Stimulated activated CD8-positive, alpha-beta memory T cell treated with anti-CD3 and anti-CD28 coated beads, Interleukin-12 subunit alpha, Interleukin-12 subunit beta, amount 100 ng/mL, for 4 hours (primary cell): ENCODE data around the gene FAM83G.
"Not testable (repeated sequence)": the region's sequence is repeated elsewhere in the genome, so short reads cannot be mapped to it uniquely, and the experiment has no call there.

Experiments used
- DNase-seq: peaks from one replicate; pipeline ENCODE4 v3.0.0-alpha.2; 2020; ENCODE audit warnings: low read depth

FAM83G gene

GRCh38 chr17:18950944-18951905 is 53.3 kb downstream of the FAM83G start:
- no peak for DNase-seq

DNA sequence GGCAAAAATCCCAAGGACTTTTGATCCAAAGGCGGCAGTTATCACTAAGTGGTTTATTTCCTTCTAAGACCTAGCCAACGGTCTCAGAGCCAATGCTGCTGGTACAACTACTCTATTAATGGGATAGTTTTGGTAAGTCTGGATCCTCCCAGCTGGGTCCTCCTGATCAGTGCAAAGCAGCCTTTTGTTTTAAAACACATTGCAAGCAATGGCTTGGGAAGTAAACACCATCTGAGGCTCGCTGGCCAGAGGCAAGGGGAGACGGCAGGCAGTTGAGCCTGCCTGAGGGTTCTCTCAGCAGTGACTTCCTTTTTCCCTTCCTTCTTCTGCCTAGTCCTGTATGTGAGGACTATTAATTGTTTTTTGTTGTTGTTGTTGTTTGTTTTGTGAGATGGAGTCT is 54.2 kb downstream of the FAM83G start:
- no peak for DNase-seq

GRCh38 chr17:18949566-18949965 is 55.0 kb downstream of the FAM83G start:
- no peak for DNase-seq

DNA sequence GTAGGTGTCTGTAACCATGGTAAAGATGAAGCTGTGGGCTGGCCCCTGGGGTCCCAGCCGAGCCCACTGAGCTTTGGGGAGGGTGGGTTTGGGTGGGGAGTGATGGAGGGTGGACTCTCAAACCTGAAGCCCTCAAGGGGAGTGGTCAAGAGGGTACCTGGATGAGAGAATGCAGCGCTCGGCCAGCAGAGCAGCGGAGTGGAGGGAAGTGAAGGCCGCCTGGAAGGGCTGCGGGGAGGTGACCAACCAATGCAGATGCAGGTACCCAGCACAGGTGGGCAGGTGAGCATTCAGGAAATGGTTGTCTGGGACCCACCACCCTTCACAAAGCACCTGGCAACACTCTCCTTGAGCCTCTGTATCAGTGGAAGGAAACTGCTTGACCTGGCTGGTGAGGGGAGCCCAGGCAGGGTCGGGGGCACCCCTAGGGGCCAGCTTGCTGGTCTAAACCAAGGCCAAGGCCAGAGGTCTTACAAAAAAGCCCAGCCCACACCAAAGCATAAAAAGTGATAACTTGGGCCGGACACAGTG is 56.0 kb downstream of the FAM83G start:
- DNase-seq, result no peak

DNA sequence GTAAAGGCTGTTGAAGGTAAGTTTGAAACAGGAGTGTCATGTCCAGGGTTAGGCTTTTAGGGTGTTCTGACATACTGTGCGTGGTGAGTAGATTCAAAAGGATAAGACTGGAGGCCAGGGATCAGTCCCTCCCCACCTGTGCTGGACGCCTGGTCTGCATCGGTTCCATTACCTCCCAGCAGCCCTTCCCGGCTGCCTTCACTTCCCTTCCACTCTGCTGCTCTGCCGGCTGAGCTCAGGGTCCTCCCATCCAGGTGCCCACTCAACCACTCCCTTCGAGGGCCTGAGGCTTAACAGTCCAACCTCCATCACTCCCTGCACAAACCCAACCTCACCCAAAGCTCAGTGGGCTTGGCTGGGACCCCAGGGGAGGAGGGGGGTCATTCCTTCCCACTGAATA is 56.7 kb downstream of the FAM83G start:
- no peak for DNase-seq

DNA sequence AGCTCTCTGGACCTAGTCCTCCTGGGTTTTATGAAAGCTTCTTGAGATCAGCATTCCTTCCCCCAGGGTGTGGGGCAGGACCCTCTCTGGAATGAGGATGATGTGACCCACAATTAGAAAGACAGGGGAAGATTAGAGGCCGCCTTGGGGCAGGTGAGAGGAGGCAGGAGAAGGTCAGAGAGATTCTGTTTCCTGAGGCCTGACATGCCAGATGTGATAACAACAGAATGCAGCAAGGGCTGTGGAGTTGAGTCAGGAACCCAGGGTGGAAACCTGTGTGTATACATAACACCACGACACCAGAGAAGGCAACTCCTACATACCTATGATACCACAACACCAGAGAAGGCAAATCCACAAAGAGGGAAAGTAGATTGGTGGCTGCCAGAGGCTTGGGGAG is 58.0 kb downstream of the FAM83G start:
- DNase-seq, result no peak

- no peak for DNase-seq
Observed at GRCh38 chr17:18944646-18945045, 59.9 kb downstream of the FAM83G start.

DNA sequence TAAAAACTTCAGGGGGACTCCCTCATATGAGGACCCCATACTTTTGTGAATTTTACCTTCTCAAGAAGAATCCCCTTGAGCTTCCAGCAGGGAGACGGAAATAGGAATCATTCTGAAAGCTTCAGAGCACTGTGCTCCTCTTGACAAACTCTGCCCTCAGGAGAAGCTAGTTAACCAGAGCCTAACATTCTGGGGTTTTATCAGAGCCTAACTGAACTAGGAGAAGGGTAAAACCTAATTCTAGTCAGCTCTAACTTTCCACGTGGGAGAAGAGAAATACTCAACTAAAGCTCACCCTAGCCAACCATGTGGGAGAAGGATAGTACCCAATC is 65.9 kb downstream of the FAM83G start:
- no peak for DNase-seq

DNA sequence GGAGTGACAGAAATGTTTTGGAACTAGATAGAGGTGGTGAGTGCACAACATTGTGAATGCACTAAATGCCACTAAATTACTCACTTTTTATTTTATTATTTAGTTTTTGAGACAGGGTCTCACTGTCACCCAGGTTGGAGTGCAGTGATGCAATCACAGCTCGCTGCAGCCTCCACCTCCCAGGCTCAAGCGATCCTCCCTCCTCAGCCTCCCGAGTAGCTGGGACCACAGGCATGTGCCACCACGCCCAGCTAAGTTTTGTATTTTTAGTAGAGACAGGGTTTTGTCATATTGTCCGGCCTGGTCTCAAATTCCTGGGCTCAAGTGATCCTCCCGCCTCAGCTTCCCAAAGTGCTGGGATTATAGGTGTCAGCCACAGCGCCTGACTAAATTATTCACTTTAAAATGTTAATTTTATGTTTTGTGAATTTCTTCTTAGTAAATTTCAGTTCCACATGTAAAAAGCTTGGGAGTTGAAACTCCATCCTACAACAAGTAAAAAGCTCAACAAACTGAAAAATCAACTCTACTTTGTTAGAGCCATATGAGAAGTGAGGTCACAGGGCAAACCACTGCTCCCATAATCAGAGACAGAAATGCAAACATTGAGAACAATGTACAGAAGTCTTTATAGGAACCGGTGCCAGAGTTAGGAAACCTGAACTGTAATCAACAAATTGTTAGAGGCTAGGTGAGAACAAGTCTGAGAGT is 66.4 kb downstream of the FAM83G start:
- no peak for DNase-seq

GRCh38 chr17:18933102-18934058 is 71.2 kb downstream of the FAM83G start:
- DNase-seq, result no peak

GRCh38 chr17:18932360-18933055 is 72.1 kb downstream of the FAM83G start:
- DNase-seq, result no peak

DNA sequence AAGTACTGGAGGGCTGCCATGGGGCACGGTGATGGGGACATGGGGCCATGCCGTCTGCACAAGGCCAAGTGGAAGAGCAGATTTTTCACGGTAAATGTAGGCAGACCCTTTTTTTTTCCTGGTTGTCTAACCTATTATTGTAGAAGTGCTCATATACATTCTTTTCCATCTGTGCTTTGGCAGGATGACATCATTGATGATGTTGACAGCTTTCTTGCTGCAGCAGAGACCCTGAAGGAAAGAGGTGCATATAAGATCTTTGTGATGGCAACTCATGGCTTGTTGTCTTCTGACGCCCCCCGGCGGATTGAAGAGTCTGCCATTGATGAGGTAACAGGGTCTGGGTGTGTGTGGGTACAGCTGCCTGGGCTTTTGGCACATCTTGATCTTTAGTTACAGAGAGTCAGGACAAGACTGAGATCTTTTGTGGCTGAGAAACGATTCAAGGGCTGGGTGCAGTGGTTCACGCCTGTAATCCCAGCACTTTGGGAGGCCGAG is 75.9 kb downstream of the FAM83G start:
- no peak for DNase-seq

- DNase-seq, result no peak
Observed at GRCh38 chr17:18925187-18925586, 79.4 kb downstream of the FAM83G start.

DNA sequence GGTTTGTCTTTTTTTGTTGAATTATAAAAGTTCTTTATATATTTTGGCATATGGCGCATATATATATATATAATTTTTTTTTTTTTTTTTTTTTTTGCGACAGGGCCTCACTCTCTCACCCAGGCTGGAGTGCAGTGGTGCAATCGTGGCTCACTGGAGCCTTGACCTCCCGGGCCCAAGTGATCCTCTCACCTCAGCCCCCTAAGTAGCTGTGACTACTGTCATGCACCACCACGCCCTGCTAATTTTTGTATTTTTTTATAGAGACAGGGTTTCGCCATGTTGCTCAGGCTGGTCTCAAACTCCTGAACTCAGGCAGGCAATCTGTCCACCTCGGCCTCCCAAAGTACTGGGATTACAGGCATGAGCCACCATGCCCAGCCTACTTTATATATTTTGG is 82.0 kb downstream of the FAM83G start:
- DNase-seq, result not testable (repeated sequence)

- DNase-seq, result no peak
Observed at GRCh38 chr17:18921912-18922451, 82.6 kb downstream of the FAM83G start.

DNA sequence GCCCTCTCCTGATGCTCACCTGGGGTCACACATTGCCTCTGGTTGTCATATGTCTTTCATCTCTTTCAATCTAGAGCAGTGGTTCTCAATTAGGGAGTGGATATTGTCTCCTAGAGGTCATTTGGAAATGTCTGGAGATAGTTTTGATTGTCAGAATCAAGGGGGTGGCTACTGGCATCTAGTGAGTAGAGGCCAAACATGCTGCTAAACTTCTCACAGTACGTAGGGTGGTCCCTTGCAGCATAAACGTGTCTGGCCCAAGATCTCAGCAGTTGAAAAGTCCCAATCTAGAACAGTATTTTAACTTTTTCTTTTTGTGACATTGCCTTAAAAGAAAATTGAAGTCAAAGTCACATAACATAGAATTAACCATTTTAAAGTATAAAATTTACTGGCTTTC is 83.1 kb downstream of the FAM83G start:
- no peak for DNase-seq

GRCh38 chr17:18920911-18921441 is 83.6 kb downstream of the FAM83G start:
- no peak for DNase-seq

- no peak for DNase-seq
Observed at GRCh38 chr17:18919963-18920362, 84.6 kb downstream of the FAM83G start.
